ENCODE results near the gene KIF16B. TPM values are rescaled to one million over a fixed set of nuclear protein-coding genes. Genes with fewer than 3 reads are reported as not detected.

KIF16B gene
- total and polyA plus RNA-seq, 9 of the 15 experiments (the other 6 are each of a cell fraction or from before 2014, with no cell fraction given): 1.00 to 10.6 (median 8.5) TPM

GRCh38 chr20:16609066-16609465 lies 35.8 kb upstream of the KIF16B start (continued):
- TF ChIP-seq, protein P1, sequence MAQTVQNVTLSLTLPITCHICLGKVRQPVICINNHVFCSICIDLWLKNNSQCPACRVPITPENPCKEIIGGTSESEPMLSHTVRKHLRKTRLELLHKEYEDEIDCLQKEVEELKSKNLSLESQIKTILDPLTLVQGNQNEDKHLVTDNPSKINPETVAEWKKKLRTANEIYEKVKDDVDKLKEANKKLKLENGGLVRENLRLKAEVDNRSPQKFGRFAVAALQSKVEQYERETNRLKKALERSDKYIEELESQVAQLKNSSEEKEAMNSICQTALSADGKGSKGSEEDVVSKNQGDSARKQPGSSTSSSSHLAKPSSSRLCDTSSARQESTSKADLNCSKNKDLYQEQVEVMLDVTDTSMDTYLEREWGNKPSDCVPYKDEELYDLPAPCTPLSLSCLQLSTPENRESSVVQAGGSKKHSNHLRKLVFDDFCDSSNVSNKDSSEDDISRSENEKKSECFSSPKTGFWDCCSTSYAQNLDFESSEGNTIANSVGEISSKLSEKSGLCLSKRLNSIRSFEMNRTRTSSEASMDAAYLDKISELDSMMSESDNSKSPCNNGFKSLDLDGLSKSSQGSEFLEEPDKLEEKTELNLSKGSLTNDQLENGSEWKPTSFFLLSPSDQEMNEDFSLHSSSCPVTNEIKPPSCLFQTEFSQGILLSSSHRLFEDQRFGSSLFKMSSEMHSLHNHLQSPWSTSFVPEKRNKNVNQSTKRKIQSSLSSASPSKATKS (CRISPR knock-in tag; IDR thresholded peaks at IDR 0.05): no peak
- no peak for TF ChIP-seq ZNF431 (CRISPR knock-in tag; IDR thresholded peaks at IDR 0.05)
- TF ChIP-seq SAFB2 (IDR thresholded peaks at IDR 0.05; ENCODE audit: borderline replicate concordance, low read depth, low read length, severe bottlenecking): no peak
- TF ChIP-seq POLR2AphosphoS5 (IDR thresholded peaks at IDR 0.05; ENCODE audit: control insufficient read depth, insufficient read depth, low read depth, low read length): no peak
- TF ChIP-seq EWSR1 (IDR thresholded peaks at IDR 0.05; ENCODE audit: borderline replicate concordance, low read depth, partially characterized antibody): no peak
- TF ChIP-seq ZNF133 (CRISPR knock-in tag; IDR thresholded peaks at IDR 0.05): no peak

DNA sequence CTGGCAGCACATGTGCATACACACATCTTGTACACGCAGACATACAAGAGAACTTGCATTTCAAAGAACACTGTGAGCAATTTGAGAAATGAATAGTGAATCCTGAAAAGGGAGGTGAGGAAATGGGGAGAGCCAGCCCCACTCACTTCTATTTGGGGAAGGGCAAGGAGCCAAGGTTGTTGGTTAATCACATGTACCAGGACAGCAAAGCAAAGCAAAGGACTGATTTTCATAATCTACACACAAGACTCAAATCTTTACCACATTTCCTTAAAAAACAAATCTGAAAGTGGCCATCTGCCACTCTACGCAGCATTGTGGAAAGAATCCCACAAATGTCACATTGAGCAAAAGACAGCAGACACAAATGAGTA lies 35.0 kb upstream of the KIF16B start:
- Histone ChIP-seq H3K9ac (ENCODE audit: insufficient read depth in 1 of 2, low read depth in 2 of 2, low read length in 2 of 2) (no peak overlapping the region), H3K27ac (ENCODE audit: extremely low read depth, low read depth, low read length) (no peak overlapping the region), H3K4me2 (ENCODE audit: insufficient read depth, low read length) (no peak overlapping the region), H3K4me3 (no peak overlapping the region), H3K27me3 (ENCODE audit: control insufficient read depth in 2 of 2, insufficient read depth in 2 of 2, low read length in 2 of 2) (no peaks in the 10 kb centered on the region; a peak in 1 of 5 replicates), H2AFZ (ENCODE audit: low read depth, low read length) (no peak overlapping the region), H3K4me1 (replicated peaks in 1 of 2; ENCODE audit: control insufficient read depth in 2 of 2, insufficient read depth in 2 of 2, low read length in 2 of 2) (no peaks in the 10 kb centered on the region), H3K36me3 (ENCODE audit: control insufficient read depth, insufficient read depth, low read length) (no peaks in the 10 kb centered on the region), H4K20me1 (replicated peaks; ENCODE audit: control insufficient read depth, insufficient read depth, low read length) (no peaks in the 10 kb centered on the region), H3K9me1 (ENCODE audit: control insufficient read depth, insufficient read depth, low read length) (no peaks in the 10 kb centered on the region), H3K79me2 (ENCODE audit: control insufficient read depth, insufficient read depth, low read length) (no peaks in the 10 kb centered on the region), H3K9me3 (replicated peaks; ENCODE audit: control insufficient read depth, insufficient read depth, low read depth, low read length) (no peaks in the 10 kb centered on the region)
- BruUV-seq (replicated peaks): no TSS peak
- POLR2A ChIA-PET: no interaction called here
- 10% methylated on average over 2 of the region's 2 CpGs for WGBS (ENCODE audit: insufficient coverage, low coverage, missing lambda C conversion rate)
- intact Hi-C loops (cut with micrococcal nuclease): no loop called here
- no peak for DNase-seq (ENCODE audit: extremely low read depth in 1 of 4, low spot score in 3 of 4)
- in situ Hi-C loops (cut with MboI): no loop called here
- CTCF ChIA-PET (ENCODE audit: low intra/inter-chr PET ratio): no interaction called here
- FAIRE-seq: no peak
- ATAC-seq: no peak
- no peak for TF ChIP-seq ADNP (tag; IDR thresholded peaks at IDR 0.05)
- TF ChIP-seq NCOA2 (IDR thresholded peaks at IDR 0.05; ENCODE audit: partially characterized antibody in 2 of 2): no peak
- TF ChIP-seq E2F3 (CRISPR knock-in tag; IDR thresholded peaks at IDR 0.05): no peak
- no peak for TF ChIP-seq SIN3A (IDR thresholded peaks at IDR 0.05; ENCODE audit: borderline replicate concordance in 2 of 2, control insufficient read depth in 1 of 2, low read depth in 2 of 2, low read length in 2 of 2)
- no peak for TF ChIP-seq ZMIZ1 (IDR thresholded peaks at IDR 0.05; ENCODE audit: low read depth in 2 of 2, low read length in 2 of 2)
- TF ChIP-seq GTF2F1 (IDR thresholded peaks at IDR 0.05; ENCODE audit: low read depth, low read length): no peak
- TF ChIP-seq MCM3 (IDR thresholded peaks at IDR 0.05): no peak
- TF ChIP-seq, protein P2, sequence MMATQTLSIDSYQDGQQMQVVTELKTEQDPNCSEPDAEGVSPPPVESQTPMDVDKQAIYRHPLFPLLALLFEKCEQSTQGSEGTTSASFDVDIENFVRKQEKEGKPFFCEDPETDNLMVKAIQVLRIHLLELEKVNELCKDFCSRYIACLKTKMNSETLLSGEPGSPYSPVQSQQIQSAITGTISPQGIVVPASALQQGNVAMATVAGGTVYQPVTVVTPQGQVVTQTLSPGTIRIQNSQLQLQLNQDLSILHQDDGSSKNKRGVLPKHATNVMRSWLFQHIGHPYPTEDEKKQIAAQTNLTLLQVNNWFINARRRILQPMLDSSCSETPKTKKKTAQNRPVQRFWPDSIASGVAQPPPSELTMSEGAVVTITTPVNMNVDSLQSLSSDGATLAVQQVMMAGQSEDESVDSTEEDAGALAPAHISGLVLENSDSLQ (IDR thresholded peaks at IDR 0.05): no peak
- TF ChIP-seq ZNF408 (CRISPR knock-in tag; IDR thresholded peaks at IDR 0.05; ENCODE audit: low read depth): no peak
